Tibial artery (tissue), 4 donors: Measurements from ENCODE around the gene ERC2.

Experiments used
- DNase-seq, 2 donors: peaks; one replicate each; pipeline ENCODE4 v3.0.0-alpha.2; 2019
- H3K27ac ChIP-seq, 2 donors: fragments of 200-600 bp; sonication (generic) in 1 of 2; 1 replicate in 1 of 2; 2 replicates in 1 of 2; pipeline ENCODE4 v1.5.1; 2018 to 2019; ENCODE audit warnings: mild to moderate bottlenecking in 1 of 2
- H3K27me3 ChIP-seq, 2 donors: fragments of 200-600 bp; sonication (generic) in 1 of 2; one replicate each; pipeline versions ENCODE4 v1.5.1 to v1.6.0; 2016 to 2019
- H3K36me3 ChIP-seq, 3 donors: fragments of 200-600 bp; sonication (generic) in 2 of 3; one replicate each; pipeline ENCODE4 v1.5.1; 2016 to 2019; ENCODE audit warnings: mild to moderate bottlenecking in 2 of 3
- H3K4me1 ChIP-seq, 4 donors: fragments of 200-600 bp; sonication (generic) in 2 of 4; 1 replicate in 3 of 4; 2 replicates in 1 of 4; pipeline ENCODE4 v1.5.1; 2016 to 2019
- H3K4me3 ChIP-seq, 2 donors: fragments of 200-600 bp; sonication (generic) in 1 of 2; 1 replicate in 1 of 2; 2 replicates in 1 of 2; pipeline ENCODE4 v1.5.1; 2018 to 2019; ENCODE audit warnings: mild to moderate bottlenecking in 2 of 2
- H3K9me3 ChIP-seq, 3 donors: fragments of 200-600 bp; sonication (generic) in 1 of 3; one replicate each; pipeline ENCODE4 v1.5.1; 2016 to 2019
- intact Hi-C: fragments of 100-400 bp; cut with DNase I; formaldehyde crosslinking; loops from one replicate; pipeline ENCODE4 v1.15.0; 2023; ENCODE audit warnings: low total_unique reads
- TF ChIP-seq, protein P1 (sequence below), 2 experiments: fragments of 200-600 bp in 1 of 2; fragments of 450-650 bp in 1 of 2; IDR thresholded peaks; one replicate each; pipeline ENCODE4 v1.5.1; 2017 to 2019; ENCODE audit warnings: antibody characterized with exemption in 2 of 2, mild to moderate bottlenecking in 1 of 2, moderate library complexity in 1 of 2

Gene ERC2

DNA sequence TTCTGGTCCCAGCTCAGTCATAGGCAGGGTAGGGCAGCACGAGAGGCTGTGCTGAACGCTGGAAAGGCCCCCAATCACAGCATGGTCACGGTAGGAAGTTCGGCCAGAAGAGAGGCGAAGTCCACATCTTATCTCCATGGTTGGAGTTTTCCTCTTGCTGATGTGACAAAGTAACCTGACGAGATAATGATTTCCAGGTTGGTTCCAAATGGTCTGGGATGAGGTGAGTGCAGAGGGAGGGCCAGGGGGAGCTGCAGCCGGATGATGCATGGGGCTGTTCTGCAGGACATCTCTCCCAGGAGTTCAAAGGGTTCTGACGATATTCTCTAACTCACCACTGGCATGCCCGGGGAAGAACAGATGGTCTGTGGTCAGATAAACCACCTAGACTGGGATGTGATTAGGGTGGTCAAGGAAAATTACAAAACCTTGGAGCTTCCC, 898.0 kb downstream of the ERC2 start:
- H3K27me3 ChIP-seq = no peaks in the 10 kb centered on the region
- H3K9me3 ChIP-seq = no peaks in the 10 kb centered on the region
- H3K4me3 ChIP-seq = no peak overlapping the region
- H3K27ac ChIP-seq = no peak overlapping the region
- TF ChIP-seq, protein P1, sequence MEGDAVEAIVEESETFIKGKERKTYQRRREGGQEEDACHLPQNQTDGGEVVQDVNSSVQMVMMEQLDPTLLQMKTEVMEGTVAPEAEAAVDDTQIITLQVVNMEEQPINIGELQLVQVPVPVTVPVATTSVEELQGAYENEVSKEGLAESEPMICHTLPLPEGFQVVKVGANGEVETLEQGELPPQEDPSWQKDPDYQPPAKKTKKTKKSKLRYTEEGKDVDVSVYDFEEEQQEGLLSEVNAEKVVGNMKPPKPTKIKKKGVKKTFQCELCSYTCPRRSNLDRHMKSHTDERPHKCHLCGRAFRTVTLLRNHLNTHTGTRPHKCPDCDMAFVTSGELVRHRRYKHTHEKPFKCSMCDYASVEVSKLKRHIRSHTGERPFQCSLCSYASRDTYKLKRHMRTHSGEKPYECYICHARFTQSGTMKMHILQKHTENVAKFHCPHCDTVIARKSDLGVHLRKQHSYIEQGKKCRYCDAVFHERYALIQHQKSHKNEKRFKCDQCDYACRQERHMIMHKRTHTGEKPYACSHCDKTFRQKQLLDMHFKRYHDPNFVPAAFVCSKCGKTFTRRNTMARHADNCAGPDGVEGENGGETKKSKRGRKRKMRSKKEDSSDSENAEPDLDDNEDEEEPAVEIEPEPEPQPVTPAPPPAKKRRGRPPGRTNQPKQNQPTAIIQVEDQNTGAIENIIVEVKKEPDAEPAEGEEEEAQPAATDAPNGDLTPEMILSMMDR (IDR thresholded peaks at IDR 0.05) = no peak
- H3K4me1 ChIP-seq = peaks cover 0 to 16% (median 9%) of the 10 kb centered on the region in 4 donors
- no peak for DNase-seq
- no peaks in the 10 kb centered on the region for H3K36me3 ChIP-seq
- intact Hi-C loops = no loop called here

DNA sequence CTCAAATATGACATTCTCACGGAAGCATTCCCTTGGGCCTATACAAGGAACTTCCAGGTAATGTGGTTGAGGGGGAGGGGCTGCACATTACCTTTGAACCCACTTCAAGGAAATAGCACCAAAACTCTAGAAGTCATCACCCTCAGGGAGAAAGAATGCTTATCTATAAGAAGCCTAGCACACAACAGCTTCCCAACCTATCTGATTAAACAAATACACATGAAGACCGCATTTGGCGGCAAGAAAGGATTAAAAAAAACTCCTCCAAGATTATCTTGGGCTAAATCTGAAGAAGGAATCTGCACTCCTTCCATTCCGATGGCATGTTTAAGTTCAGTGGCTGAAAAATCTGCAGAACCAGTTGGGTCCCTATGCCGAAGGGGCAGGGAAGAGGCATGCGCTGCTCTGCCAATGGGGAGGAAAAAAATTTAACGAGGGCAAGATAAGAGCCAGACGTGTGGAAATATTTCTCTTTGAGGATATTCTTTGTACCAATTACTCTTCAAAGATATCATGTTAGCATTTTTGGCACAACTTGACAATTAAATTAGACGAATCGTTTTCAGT, 899.2 kb downstream of the ERC2 start:
- DNase-seq = no peak
- H3K4me3 ChIP-seq = no peak overlapping the region
- intact Hi-C loops = no loop called here
- no peaks in the 10 kb centered on the region for H3K27me3 ChIP-seq
- no peak overlapping the region for H3K27ac ChIP-seq
- H3K9me3 ChIP-seq = no peaks in the 10 kb centered on the region
- H3K36me3 ChIP-seq = no peaks in the 10 kb centered on the region
- peaks cover 0 to 16% (median 9%) of the 10 kb centered on the region in 4 donors for H3K4me1 ChIP-seq
- TF ChIP-seq, protein P1 (IDR thresholded peaks at IDR 0.05) = no peak

DNA sequence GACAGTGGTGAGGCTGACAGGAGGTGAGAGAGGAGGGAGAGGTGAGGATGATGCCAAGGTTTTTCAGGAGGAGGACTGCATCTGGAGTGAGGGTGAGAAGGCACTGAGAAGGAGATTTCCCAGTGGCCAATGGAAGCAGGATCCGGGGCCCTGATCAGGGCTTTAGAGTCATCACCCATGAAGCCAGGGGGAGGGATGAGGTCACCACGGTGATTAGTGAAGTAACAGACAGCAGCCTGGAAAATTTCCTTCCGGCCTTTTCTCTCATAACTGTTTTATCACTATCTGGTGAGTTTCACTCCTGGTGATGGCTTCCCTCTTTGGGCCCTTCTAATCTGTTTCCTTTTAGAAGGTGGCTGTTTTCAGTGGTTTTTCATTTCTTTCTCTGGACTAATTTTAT, 900.7 kb downstream of the ERC2 start:
- TF ChIP-seq, protein P1 (IDR thresholded peaks at IDR 0.05) = no peak
- H3K4me3 ChIP-seq = no peak overlapping the region
- no peak overlapping the region for H3K27ac ChIP-seq
- intact Hi-C loops = no loop called here
- H3K9me3 ChIP-seq = no peaks in the 10 kb centered on the region
- no peak for DNase-seq
- H3K27me3 ChIP-seq = no peaks in the 10 kb centered on the region
- H3K4me1 ChIP-seq = peaks cover 0 to 16% (median 9%) of the 10 kb centered on the region in 4 donors
- H3K36me3 ChIP-seq = no peaks in the 10 kb centered on the region

DNA sequence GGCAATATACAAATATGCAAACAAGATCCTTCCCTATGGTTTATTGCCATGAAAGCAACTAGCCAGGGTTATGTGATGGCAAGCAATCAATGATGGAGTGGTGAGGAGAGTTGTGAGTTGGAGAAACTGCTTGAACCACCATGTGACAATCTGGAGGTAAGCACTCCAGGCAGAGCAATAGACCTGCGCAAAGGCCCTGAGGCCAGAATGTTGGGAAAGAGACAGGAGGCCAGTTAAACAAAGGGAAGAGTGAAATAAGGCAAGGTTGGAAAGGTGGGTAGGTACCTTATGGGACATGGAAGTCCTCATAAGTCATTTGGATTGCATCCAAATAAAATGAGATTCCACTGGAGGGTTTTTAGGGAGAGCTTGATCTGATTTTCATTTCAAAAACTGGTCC, 901.1 kb downstream of the ERC2 start:
- intact Hi-C loops = no loop called here
- no peaks in the 10 kb centered on the region for H3K9me3 ChIP-seq
- H3K27me3 ChIP-seq = no peaks in the 10 kb centered on the region
- H3K27ac ChIP-seq = no peak overlapping the region
- TF ChIP-seq, protein P1 (IDR thresholded peaks at IDR 0.05) = no peak
- DNase-seq = no peak
- peaks cover 0 to 11% (median 7%) of the 10 kb centered on the region in 4 donors for H3K4me1 ChIP-seq
- no peaks in the 10 kb centered on the region for H3K36me3 ChIP-seq
- H3K4me3 ChIP-seq = no peak overlapping the region

DNA sequence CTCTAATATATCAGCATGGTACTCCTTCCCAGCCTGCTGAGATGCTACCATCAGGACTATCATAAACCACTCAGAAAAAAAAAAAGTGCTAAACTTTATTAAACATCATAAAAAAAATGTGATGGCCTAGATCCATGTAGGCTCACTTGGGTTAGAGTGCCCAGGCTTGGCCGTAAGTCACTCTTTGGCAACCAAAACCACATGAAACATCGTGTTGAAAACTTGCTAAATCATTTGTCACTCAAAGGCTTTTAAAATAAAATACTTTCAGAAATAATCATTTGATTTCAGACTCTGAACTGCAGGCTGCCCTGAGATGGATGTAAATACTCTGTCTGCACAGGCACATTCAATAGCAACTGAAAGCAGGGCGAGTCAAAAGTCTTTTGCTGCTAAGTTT, 902.7 kb downstream of the ERC2 start:
- intact Hi-C loops = no loop called here
- Histone ChIP-seq H3K27ac (no peak overlapping the region), H3K27me3 (no peaks in the 10 kb centered on the region), H3K36me3 (no peaks in the 10 kb centered on the region), H3K4me3 (no peak overlapping the region), H3K4me1 (no peaks in the 10 kb centered on the region), H3K9me3 (no peaks in the 10 kb centered on the region)
- no peak for DNase-seq
- TF ChIP-seq, protein P1 (IDR thresholded peaks at IDR 0.05) = no peak

DNA sequence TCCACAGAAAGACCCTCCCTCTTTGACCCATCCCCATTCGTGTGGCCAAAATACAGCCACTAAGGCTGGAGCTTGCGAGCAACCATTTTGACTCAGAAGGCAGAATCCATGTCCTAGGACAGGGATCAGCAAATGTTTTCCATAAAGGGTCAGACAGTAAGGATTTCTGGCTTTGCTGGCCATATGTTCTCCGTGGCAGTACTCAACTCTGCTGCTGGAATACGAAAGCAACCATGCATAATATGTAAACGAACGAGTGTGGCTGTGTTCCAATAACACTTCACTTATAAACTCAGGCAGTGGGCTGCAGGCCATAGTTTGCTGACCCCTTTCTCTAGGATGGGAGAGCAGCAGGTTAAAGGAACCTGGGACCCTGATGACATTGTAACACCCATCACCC, 903.5 kb downstream of the ERC2 start:
- TF ChIP-seq, protein P1 (IDR thresholded peaks at IDR 0.05) = no peak

More for the DNA sequence above, 903.5 kb downstream of the ERC2 start:
- DNase-seq = no peak
- Histone ChIP-seq H3K27me3 (no peaks in the 10 kb centered on the region), H3K9me3 (no peaks in the 10 kb centered on the region), H3K4me3 (no peak overlapping the region), H3K27ac (no peak overlapping the region), H3K4me1 (no peaks in the 10 kb centered on the region), H3K36me3 (no peaks in the 10 kb centered on the region)
- intact Hi-C loops = no loop called here
